ENCODE data around the gene WWOX. TPM values are rescaled to one million over a fixed set of nuclear protein-coding genes. Genes with fewer than 3 reads are reported as not detected.

WWOX gene
- polyA plus RNA-seq, 1 donor from 2014 or later: 25.6 TPM

DNA sequence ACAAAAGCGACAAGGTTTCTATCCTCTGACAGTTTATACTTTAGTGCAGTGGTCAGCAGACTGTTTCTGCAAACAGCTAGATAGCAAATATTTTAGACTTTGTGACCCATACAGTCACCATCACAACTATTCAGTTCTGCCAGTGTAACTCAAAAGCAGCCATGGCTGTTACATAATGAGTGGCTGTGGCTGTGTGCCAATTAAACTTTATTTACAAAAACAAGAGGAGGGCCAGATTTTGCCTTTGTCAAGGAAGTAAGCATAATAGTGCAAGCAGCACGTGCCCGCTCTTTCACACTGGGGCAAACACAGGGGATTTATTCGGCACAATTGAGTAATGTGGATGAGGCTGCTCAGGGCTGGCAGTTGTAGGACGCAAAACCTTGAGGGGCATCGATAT, 949.6 kb downstream of the WWOX start:
- TF ChIP-seq SMC3 (conservative IDR thresholded peaks at IDR 0.05; ENCODE audit: poor library complexity) (no peak), MXI1 (conservative IDR thresholded peaks at IDR 0.05; ENCODE audit: poor library complexity, severe bottlenecking) (no peak), RAD21 (conservative IDR thresholded peaks at IDR 0.05) (no peak), POLR2AphosphoS5 (IDR thresholded peaks at IDR 0.05) (no peak), EP300 (conservative IDR thresholded peaks at IDR 0.05; ENCODE audit: poor library complexity, severe bottlenecking) (no peak), TAF1 (IDR thresholded peaks at IDR 0.05; ENCODE audit: low read depth) (no peak), EZH2 (IDR thresholded peaks at IDR 0.05; ENCODE audit: borderline replicate concordance, insufficient read depth, low read length, poor library complexity, severe bottlenecking) (no peak)
- TF ChIP-seq, protein P1, sequence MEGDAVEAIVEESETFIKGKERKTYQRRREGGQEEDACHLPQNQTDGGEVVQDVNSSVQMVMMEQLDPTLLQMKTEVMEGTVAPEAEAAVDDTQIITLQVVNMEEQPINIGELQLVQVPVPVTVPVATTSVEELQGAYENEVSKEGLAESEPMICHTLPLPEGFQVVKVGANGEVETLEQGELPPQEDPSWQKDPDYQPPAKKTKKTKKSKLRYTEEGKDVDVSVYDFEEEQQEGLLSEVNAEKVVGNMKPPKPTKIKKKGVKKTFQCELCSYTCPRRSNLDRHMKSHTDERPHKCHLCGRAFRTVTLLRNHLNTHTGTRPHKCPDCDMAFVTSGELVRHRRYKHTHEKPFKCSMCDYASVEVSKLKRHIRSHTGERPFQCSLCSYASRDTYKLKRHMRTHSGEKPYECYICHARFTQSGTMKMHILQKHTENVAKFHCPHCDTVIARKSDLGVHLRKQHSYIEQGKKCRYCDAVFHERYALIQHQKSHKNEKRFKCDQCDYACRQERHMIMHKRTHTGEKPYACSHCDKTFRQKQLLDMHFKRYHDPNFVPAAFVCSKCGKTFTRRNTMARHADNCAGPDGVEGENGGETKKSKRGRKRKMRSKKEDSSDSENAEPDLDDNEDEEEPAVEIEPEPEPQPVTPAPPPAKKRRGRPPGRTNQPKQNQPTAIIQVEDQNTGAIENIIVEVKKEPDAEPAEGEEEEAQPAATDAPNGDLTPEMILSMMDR (IDR thresholded peaks at IDR 0.05; ENCODE audit: poor library complexity, severe bottlenecking): no peak
- TF ChIP-seq, protein P2, sequence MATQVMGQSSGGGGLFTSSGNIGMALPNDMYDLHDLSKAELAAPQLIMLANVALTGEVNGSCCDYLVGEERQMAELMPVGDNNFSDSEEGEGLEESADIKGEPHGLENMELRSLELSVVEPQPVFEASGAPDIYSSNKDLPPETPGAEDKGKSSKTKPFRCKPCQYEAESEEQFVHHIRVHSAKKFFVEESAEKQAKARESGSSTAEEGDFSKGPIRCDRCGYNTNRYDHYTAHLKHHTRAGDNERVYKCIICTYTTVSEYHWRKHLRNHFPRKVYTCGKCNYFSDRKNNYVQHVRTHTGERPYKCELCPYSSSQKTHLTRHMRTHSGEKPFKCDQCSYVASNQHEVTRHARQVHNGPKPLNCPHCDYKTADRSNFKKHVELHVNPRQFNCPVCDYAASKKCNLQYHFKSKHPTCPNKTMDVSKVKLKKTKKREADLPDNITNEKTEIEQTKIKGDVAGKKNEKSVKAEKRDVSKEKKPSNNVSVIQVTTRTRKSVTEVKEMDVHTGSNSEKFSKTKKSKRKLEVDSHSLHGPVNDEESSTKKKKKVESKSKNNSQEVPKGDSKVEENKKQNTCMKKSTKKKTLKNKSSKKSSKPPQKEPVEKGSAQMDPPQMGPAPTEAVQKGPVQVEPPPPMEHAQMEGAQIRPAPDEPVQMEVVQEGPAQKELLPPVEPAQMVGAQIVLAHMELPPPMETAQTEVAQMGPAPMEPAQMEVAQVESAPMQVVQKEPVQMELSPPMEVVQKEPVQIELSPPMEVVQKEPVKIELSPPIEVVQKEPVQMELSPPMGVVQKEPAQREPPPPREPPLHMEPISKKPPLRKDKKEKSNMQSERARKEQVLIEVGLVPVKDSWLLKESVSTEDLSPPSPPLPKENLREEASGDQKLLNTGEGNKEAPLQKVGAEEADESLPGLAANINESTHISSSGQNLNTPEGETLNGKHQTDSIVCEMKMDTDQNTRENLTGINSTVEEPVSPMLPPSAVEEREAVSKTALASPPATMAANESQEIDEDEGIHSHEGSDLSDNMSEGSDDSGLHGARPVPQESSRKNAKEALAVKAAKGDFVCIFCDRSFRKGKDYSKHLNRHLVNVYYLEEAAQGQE (IDR thresholded peaks at IDR 0.05; ENCODE audit: borderline replicate concordance): no peak
- Histone ChIP-seq H3K9me2 (ENCODE audit: insufficient read depth, low read length) (no peaks in the 10 kb centered on the region), H3K36me3 (ENCODE audit: insufficient read depth, low read length) (no peaks in the 10 kb centered on the region), H3K9ac (ENCODE audit: low read length) (no peak overlapping the region), H3K9me3 (ENCODE audit: low read length) (no peaks in the 10 kb centered on the region), H4K20me1 (ENCODE audit: insufficient read depth) (no peaks in the 10 kb centered on the region), H3K4me2 (ENCODE audit: low read length) (no peak overlapping the region), H3K4me3 (ENCODE audit: low read length) (no peak overlapping the region), H3K79me2 (replicated peaks; ENCODE audit: insufficient read depth, low read length) (no peaks in the 10 kb centered on the region), H2AFZ (ENCODE audit: low read depth, low read length) (no peak overlapping the region), H3K27ac (ENCODE audit: low read length) (no peak overlapping the region), H3K27me3 (ENCODE audit: insufficient read depth, low read depth, low read length) (no peaks in the 10 kb centered on the region), H3F3A (ENCODE audit: insufficient read depth, low read length, poor library complexity, severe bottlenecking) (no peaks in the 10 kb centered on the region)

DNA sequence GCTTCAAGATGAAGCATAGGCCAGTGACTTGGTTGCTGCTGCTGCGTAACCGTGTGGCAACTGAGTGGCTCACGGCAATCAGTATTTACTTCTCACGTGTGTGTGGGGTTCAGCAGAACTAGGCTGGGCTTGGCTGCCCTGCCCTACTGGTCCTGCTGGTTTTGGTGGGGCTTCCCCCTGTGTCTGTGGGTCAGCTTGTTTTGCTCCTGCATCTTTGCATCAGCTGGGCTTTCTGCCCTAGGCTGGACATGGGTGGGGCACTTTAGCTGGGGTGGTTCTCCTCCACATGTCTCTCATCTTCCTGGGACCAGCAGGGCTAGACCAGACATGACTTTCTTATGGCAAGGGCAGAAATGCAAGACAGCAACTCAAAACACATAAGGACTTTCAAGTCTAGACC, 950.6 kb downstream of the WWOX start:
- no peak overlapping the region for H3K4me3 ChIP-seq (ENCODE audit: low read length)
- no peak overlapping the region for H3K27ac ChIP-seq (ENCODE audit: low read length)
- no peaks in the 10 kb centered on the region for H4K20me1 ChIP-seq (ENCODE audit: insufficient read depth)
- no peaks in the 10 kb centered on the region for H3K9me3 ChIP-seq (ENCODE audit: low read length)
- no peaks in the 10 kb centered on the region for H3K27me3 ChIP-seq (ENCODE audit: insufficient read depth, low read depth, low read length)
- no peaks in the 10 kb centered on the region for H3K79me2 ChIP-seq (replicated peaks; ENCODE audit: insufficient read depth, low read length)
- TF ChIP-seq POLR2AphosphoS5 (IDR thresholded peaks at IDR 0.05) (no peak), EP300 (conservative IDR thresholded peaks at IDR 0.05; ENCODE audit: poor library complexity, severe bottlenecking) (no peak), EZH2 (IDR thresholded peaks at IDR 0.05; ENCODE audit: borderline replicate concordance, insufficient read depth, low read length, poor library complexity, severe bottlenecking) (no peak)
- TF ChIP-seq, protein P2 (IDR thresholded peaks at IDR 0.05; ENCODE audit: borderline replicate concordance): no peak
- TF ChIP-seq, protein P1 (IDR thresholded peaks at IDR 0.05; ENCODE audit: poor library complexity, severe bottlenecking): no peak
- H3K4me2 ChIP-seq (ENCODE audit: low read length): no peak overlapping the region
- H3F3A ChIP-seq (ENCODE audit: insufficient read depth, low read length, poor library complexity, severe bottlenecking): no peaks in the 10 kb centered on the region
- H3K36me3 ChIP-seq (ENCODE audit: insufficient read depth, low read length): no peaks in the 10 kb centered on the region
- H3K9ac ChIP-seq (ENCODE audit: low read length): no peak overlapping the region
- H2AFZ ChIP-seq (ENCODE audit: low read depth, low read length): no peak overlapping the region
- H3K9me2 ChIP-seq (ENCODE audit: insufficient read depth, low read length): no peaks in the 10 kb centered on the region

Measured in neural cell (in vitro differentiated cells).